Hematopoietic multipotent progenitor cell (in vitro differentiated cells): ENCODE data around the gene ABCB4. TPM values are rescaled to one million over a fixed set of nuclear protein-coding genes. Genes with fewer than 3 reads are reported as not detected.

Source experiments
- DNase-seq, 3 donors: peaks; one replicate each; pipeline ENCODE4 v3.0.0-alpha.2; 2011 to 2015; ENCODE audit warnings: low read depth in 2 of 3, low spot score in 2 of 3
- total RNA-seq: library from RNA; depleted of rRNA; stranded (reverse); fragments of >200 nt; gene quantifications from one replicate; pipeline ENCODE4 v1.2.3, GENCODE V29; 2012

Gene ABCB4
- total RNA-seq, 1 donor = 0.27 TPM

DNA sequence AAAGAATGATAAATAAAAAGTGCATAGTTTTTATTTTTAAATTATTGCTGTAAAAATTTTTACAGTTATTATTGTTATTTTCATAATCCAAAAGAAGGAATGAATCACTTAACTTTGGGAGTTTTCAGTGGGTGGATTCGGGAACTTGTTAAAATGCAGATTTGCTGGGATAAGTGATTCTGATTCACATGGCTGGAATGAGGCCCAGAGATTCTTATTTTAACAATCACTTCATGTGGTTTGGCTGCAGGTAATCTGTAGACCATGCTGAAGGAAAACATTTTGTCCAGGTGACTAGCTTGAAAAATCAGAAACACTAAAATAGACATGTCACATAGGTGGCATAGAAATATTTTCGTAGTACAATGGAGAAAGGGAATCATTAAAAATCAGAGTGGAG is 116.1 kb downstream of the ABCB4 start:
- no peak for DNase-seq

DNA sequence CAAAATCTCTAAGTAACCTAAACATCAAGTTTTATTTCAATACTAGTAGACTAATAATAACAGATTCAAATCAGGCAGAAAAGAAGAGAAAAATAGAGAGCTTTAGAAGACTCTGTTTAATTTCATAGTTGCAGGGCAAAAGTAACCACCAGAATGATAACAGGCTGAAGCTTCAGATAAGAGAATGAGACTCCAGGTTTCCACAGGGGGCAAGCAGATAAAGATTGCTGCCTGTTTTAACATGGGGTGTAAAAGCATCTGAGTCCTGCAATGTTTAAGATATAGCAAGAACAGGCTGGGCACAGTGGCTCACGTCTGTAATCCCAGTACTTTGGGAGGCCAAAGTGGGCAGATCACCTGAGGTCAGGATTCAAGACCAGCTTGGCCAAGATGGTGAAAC is 119.0 kb downstream of the ABCB4 start:
- DNase-seq = no peak

DNA sequence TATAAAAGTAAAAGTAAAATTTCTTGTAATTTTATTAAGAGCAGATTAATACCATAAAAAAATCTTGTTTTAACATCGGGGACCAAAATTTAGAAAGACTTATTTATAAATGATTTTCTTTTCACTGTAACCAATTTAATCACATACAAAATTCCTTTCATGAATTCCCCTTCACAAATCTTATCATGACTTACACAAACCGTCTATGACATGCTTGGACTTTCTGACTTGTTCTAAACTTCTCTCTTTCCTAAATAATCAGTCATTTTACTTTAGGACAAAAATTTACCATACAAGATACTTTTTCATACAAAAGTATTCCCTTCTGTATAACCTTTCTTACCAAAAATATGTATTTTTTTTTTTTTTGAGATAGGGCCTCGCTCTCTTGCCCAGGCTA is 120.7 kb downstream of the ABCB4 start:
- DNase-seq = peak in 1 of 3 donors; percentile 30

Other genes starting within 250 kb of the ABCB4 start
- gene CROT, start 130.0 kb downstream of the ABCB4 start, total RNA-seq = 3.8 TPM
- gene ABCB1, start 125.2 kb upstream of the ABCB4 start, total RNA-seq = 39.3 TPM
- 0.27 TPM for gene RUNDC3B, start 152.7 kb upstream of the ABCB4 start, total RNA-seq